ENCODE measurements around the gene TFF3.
A peak's percentile ranks its signal among the peaks of the same experiment; 100 is the strongest.

TFF3 gene

GRCh38 chr21:42264245-42265195 lies 50.7 kb downstream of the TFF3 start:
- no peak for DNase-seq
- WGBS = 80% methylated on average over 13 of the region's 13 CpGs

GRCh38 chr21:42263591-42264131 lies 51.5 kb downstream of the TFF3 start:
- no peak overlapping the region for H2AFZ ChIP-seq (ENCODE audit: low read depth, low read length)
- no peaks in the 10 kb centered on the region for H3K79me1 ChIP-seq (replicated peaks; ENCODE audit: low read length, poor library complexity, severe bottlenecking)
- H3K14ac ChIP-seq (ENCODE audit: low read length in 2 of 2) = no peak overlapping the region
- H3K36me3 ChIP-seq (ENCODE audit: control insufficient read depth in 1 of 2, insufficient read depth in 2 of 2, low read depth in 1 of 2, low read length in 2 of 2) = no peaks in the 10 kb centered on the region
- H4K91ac ChIP-seq (ENCODE audit: low read length) = peak overlapping the region; percentile 25
- peaks cover 37% of the 10 kb centered on the region for H3K4me1 ChIP-seq (ENCODE audit: control insufficient read depth, insufficient read depth, low read depth, low read length)
- no peak overlapping the region for H3K27ac ChIP-seq (ENCODE audit: low read length, poor library complexity, severe bottlenecking)
- H3K18ac ChIP-seq (ENCODE audit: low read depth in 1 of 2, low read length in 2 of 2) = no peak overlapping the region
- H3K23ac ChIP-seq (ENCODE audit: low read length in 2 of 2) = no peak overlapping the region
- WGBS = 77% methylated on average over 18 of the region's 18 CpGs
- H3K4me2 ChIP-seq (ENCODE audit: low read length, poor library complexity, severe bottlenecking) = no peak overlapping the region
- H2BK12ac ChIP-seq (ENCODE audit: low read length in 2 of 2) = peak overlapping the region; percentile 7 to 38
- H3K4me3 ChIP-seq (ENCODE audit: insufficient read depth in 1 of 2, low read depth in 1 of 2, low read length in 2 of 2) = no peak overlapping the region
- H2BK120ac ChIP-seq (ENCODE audit: low read depth, low read length) = no peak overlapping the region
- H3K27me3 ChIP-seq (ENCODE audit: control insufficient read depth in 1 of 2, insufficient read depth in 1 of 2, low read length in 2 of 2) = peaks cover 43 to 80% of the 10 kb centered on the region in 2 experiments
- H3K4ac ChIP-seq (ENCODE audit: low read depth in 1 of 2, low read length in 2 of 2) = no peak overlapping the region
- H3K9ac ChIP-seq (ENCODE audit: low read length) = no peak overlapping the region
- H3K9me3 ChIP-seq (ENCODE audit: control insufficient read depth, low read length) = no peaks in the 10 kb centered on the region
- no peak overlapping the region for H2BK15ac ChIP-seq (ENCODE audit: low read depth, poor library complexity, severe bottlenecking)
- DNase-seq = no peak
- no peak overlapping the region for H2BK5ac ChIP-seq (ENCODE audit: low read depth, low read length, poor library complexity, severe bottlenecking)
- H2AK5ac ChIP-seq (ENCODE audit: low read length, severe bottlenecking) = no peak overlapping the region
- H4K8ac ChIP-seq (ENCODE audit: low read length) = no peak overlapping the region

More at GRCh38 chr21:42264245-42265195, 50.7 kb downstream of the TFF3 start:
- H3K79me1 ChIP-seq (replicated peaks; ENCODE audit: low read length, poor library complexity, severe bottlenecking) = no peaks in the 10 kb centered on the region
- H3K4me1 ChIP-seq (ENCODE audit: control insufficient read depth, insufficient read depth, low read depth, low read length) = peaks cover 37% of the 10 kb centered on the region
- H3K18ac ChIP-seq (ENCODE audit: low read depth in 1 of 2, low read length in 2 of 2) = no peak overlapping the region
- H2AFZ ChIP-seq (ENCODE audit: low read depth, low read length) = no peak overlapping the region
- H2AK5ac ChIP-seq (ENCODE audit: low read length, severe bottlenecking) = no peak overlapping the region
- H3K4ac ChIP-seq (ENCODE audit: low read depth in 1 of 2, low read length in 2 of 2) = no peak overlapping the region
- no peak overlapping the region for H4K91ac ChIP-seq (ENCODE audit: low read length)
- no peak overlapping the region for H3K27ac ChIP-seq (ENCODE audit: low read length, poor library complexity, severe bottlenecking)
- H2BK15ac ChIP-seq (ENCODE audit: low read depth, poor library complexity, severe bottlenecking) = no peak overlapping the region
- no peaks in the 10 kb centered on the region for H3K36me3 ChIP-seq (ENCODE audit: control insufficient read depth in 1 of 2, insufficient read depth in 2 of 2, low read depth in 1 of 2, low read length in 2 of 2)
- no peak overlapping the region for H3K4me2 ChIP-seq (ENCODE audit: low read length, poor library complexity, severe bottlenecking)
- no peak overlapping the region for H3K14ac ChIP-seq (ENCODE audit: low read length in 2 of 2)
- H4K8ac ChIP-seq (ENCODE audit: low read length) = no peak overlapping the region
- H3K9ac ChIP-seq (ENCODE audit: low read length) = no peak overlapping the region
- no peak overlapping the region for H3K4me3 ChIP-seq (ENCODE audit: insufficient read depth in 1 of 2, low read depth in 1 of 2, low read length in 2 of 2)
- no peak overlapping the region for H3K23ac ChIP-seq (ENCODE audit: low read length in 2 of 2)
- H3K27me3 ChIP-seq (ENCODE audit: control insufficient read depth in 1 of 2, insufficient read depth in 1 of 2, low read length in 2 of 2) = peaks cover 38 to 76% of the 10 kb centered on the region in 2 experiments
- H2BK5ac ChIP-seq (ENCODE audit: low read depth, low read length, poor library complexity, severe bottlenecking) = no peak overlapping the region
- no peaks in the 10 kb centered on the region for H3K9me3 ChIP-seq (ENCODE audit: control insufficient read depth, low read length)
- H2BK12ac ChIP-seq (ENCODE audit: low read length in 2 of 2) = no peak overlapping the region
- H2BK120ac ChIP-seq (ENCODE audit: low read depth, low read length) = no peak overlapping the region

GRCh38 chr21:42262831-42263231 lies 52.4 kb downstream of the TFF3 start:
- Histone ChIP-seq H3K27ac (ENCODE audit: low read length, poor library complexity, severe bottlenecking) (no peak overlapping the region), H3K4ac (ENCODE audit: low read depth in 1 of 2, low read length in 2 of 2) (no peak overlapping the region), H3K4me1 (ENCODE audit: control insufficient read depth, insufficient read depth, low read depth, low read length) (peaks cover 37% of the 10 kb centered on the region), H3K27me3 (ENCODE audit: control insufficient read depth in 1 of 2, insufficient read depth in 1 of 2, low read length in 2 of 2) (peaks cover 49 to 88% of the 10 kb centered on the region in 2 experiments), H3K79me1 (replicated peaks; ENCODE audit: low read length, poor library complexity, severe bottlenecking) (no peaks in the 10 kb centered on the region), H3K4me3 (ENCODE audit: insufficient read depth in 1 of 2, low read depth in 1 of 2, low read length in 2 of 2) (no peak overlapping the region), H3K18ac (ENCODE audit: low read depth in 1 of 2, low read length in 2 of 2) (peak overlapping the region in 1 of 2 experiments; percentile 54), H3K36me3 (ENCODE audit: control insufficient read depth in 1 of 2, insufficient read depth in 2 of 2, low read depth in 1 of 2, low read length in 2 of 2) (no peaks in the 10 kb centered on the region), H2BK120ac (ENCODE audit: low read depth, low read length) (no peak overlapping the region), H2BK12ac (ENCODE audit: low read length in 2 of 2) (no peak overlapping the region), H2BK15ac (ENCODE audit: low read depth, poor library complexity, severe bottlenecking) (peak overlapping the region; percentile 62), H4K8ac (ENCODE audit: low read length) (no peak overlapping the region), H4K91ac (ENCODE audit: low read length) (no peak overlapping the region), H3K14ac (ENCODE audit: low read length in 2 of 2) (no peak overlapping the region), H3K9me3 (ENCODE audit: control insufficient read depth, low read length) (no peaks in the 10 kb centered on the region), H2AK5ac (ENCODE audit: low read length, severe bottlenecking) (no peak overlapping the region), H3K23ac (ENCODE audit: low read length in 2 of 2) (no peak overlapping the region), H2AFZ (ENCODE audit: low read depth, low read length) (no peak overlapping the region), H3K9ac (ENCODE audit: low read length) (no peak overlapping the region), H3K4me2 (ENCODE audit: low read length, poor library complexity, severe bottlenecking) (no peak overlapping the region), H2BK5ac (ENCODE audit: low read depth, low read length, poor library complexity, severe bottlenecking) (no peak overlapping the region)
- 66% methylated on average over 11 of the region's 11 CpGs for WGBS
- DNase-seq = peak; percentile 53

GRCh38 chr21:42261829-42262200 lies 53.4 kb downstream of the TFF3 start:
- no peak overlapping the region for H3K14ac ChIP-seq (ENCODE audit: low read length in 2 of 2)
- H3K9me3 ChIP-seq (ENCODE audit: control insufficient read depth, low read length) = no peaks in the 10 kb centered on the region
- H4K91ac ChIP-seq (ENCODE audit: low read length) = no peak overlapping the region
- no peak for DNase-seq
- H3K4me1 ChIP-seq (ENCODE audit: control insufficient read depth, insufficient read depth, low read depth, low read length) = peaks cover 37% of the 10 kb centered on the region
- no peak overlapping the region for H2AK5ac ChIP-seq (ENCODE audit: low read length, severe bottlenecking)
- no peak overlapping the region for H3K18ac ChIP-seq (ENCODE audit: low read depth in 1 of 2, low read length in 2 of 2)
- no peak overlapping the region for H3K4ac ChIP-seq (ENCODE audit: low read depth in 1 of 2, low read length in 2 of 2)
- no peaks in the 10 kb centered on the region for H3K79me1 ChIP-seq (replicated peaks; ENCODE audit: low read length, poor library complexity, severe bottlenecking)
- H3K36me3 ChIP-seq (ENCODE audit: control insufficient read depth in 1 of 2, insufficient read depth in 2 of 2, low read depth in 1 of 2, low read length in 2 of 2) = no peaks in the 10 kb centered on the region
- H2BK120ac ChIP-seq (ENCODE audit: low read depth, low read length) = peak overlapping the region; percentile 15
- H4K8ac ChIP-seq (ENCODE audit: low read length) = no peak overlapping the region
- H2BK12ac ChIP-seq (ENCODE audit: low read length in 2 of 2) = no peak overlapping the region
- peaks cover 58 to 91% of the 10 kb centered on the region in 2 experiments for H3K27me3 ChIP-seq (ENCODE audit: control insufficient read depth in 1 of 2, insufficient read depth in 1 of 2, low read length in 2 of 2)
- no peak overlapping the region for H3K4me2 ChIP-seq (ENCODE audit: low read length, poor library complexity, severe bottlenecking)
- no peak overlapping the region for H2BK15ac ChIP-seq (ENCODE audit: low read depth, poor library complexity, severe bottlenecking)
- H3K9ac ChIP-seq (ENCODE audit: low read length) = no peak overlapping the region
- H3K4me3 ChIP-seq (ENCODE audit: insufficient read depth in 1 of 2, low read depth in 1 of 2, low read length in 2 of 2) = no peak overlapping the region
- H2AFZ ChIP-seq (ENCODE audit: low read depth, low read length) = no peak overlapping the region
- WGBS = 54% methylated on average over 7 of the region's 7 CpGs
- H2BK5ac ChIP-seq (ENCODE audit: low read depth, low read length, poor library complexity, severe bottlenecking) = no peak overlapping the region
- peak overlapping the region; percentile 74 for H3K27ac ChIP-seq (ENCODE audit: low read length, poor library complexity, severe bottlenecking)
- no peak overlapping the region for H3K23ac ChIP-seq (ENCODE audit: low read length in 2 of 2)

All from mesenchymal stem cell (in vitro differentiated cells and primary cell).